Erythroblast (primary cell): ENCODE data around the gene ST6GALNAC4.
"Not testable (repeated sequence)": the region's sequence is repeated elsewhere in the genome, so short reads cannot be mapped to it uniquely, and the experiment has no call there.

Experiments used
- DNase-seq, 2 experiments: peaks; one replicate each; lab custom pipeline; 2025; lab: John Stamatoyannopoulos, UW
- GATA1 ChIP-seq: IDR thresholded peaks from 2 replicates; pipeline ENCODE4 v1.6.1; 2011; ENCODE audit warnings: low read depth, mild to moderate bottlenecking, control low read depth, low read length, moderate library complexity
- POLR2A ChIP-seq: IDR thresholded peaks from 2 replicates; pipeline ENCODE4 v1.6.1; 2011; ENCODE audit warnings: mild to moderate bottlenecking, low read length

ST6GALNAC4 gene

DNA sequence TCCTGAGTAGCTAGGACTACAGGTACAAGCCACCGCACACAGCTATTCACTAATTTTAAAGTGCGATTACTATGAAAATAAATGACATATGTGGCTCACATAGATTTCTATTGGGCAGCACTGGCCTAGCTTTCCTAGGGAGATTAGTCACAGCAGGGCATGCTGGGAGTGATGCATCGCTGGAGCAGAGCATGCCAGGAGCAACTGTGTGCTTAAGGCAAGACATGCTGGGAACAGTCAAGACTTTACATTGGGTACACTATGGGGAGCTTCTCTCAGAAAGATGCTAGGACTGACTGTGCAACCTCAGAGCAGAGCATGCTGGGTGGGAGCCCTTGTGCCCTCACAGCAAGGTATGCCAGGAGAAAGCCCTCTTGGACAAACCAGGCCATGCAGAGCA, 26.8 kb downstream of the ST6GALNAC4 start:
- TF ChIP-seq POLR2A: no peak
- DNase-seq: no peak

DNA sequence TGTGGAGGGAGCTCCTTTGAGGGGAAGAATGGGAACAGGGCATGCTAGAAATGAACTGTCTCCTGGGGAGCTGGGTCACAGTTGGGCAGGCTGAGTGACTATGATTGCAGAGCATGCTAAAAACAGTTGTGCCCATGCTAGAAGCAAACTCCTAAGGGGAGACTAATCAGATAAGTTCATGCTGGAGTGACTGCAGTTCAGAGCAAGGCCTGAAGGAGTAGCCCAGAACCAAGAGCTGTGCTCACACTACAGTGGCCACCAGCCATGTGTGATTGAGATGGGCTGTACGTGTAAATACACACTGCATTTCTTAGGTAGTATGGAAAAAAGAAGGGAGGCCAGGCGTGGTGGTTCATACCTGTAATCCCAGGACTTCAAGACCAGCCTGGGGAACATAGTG, 29.0 kb downstream of the ST6GALNAC4 start:
- peak; percentile 64 to 72 for DNase-seq

DNA sequence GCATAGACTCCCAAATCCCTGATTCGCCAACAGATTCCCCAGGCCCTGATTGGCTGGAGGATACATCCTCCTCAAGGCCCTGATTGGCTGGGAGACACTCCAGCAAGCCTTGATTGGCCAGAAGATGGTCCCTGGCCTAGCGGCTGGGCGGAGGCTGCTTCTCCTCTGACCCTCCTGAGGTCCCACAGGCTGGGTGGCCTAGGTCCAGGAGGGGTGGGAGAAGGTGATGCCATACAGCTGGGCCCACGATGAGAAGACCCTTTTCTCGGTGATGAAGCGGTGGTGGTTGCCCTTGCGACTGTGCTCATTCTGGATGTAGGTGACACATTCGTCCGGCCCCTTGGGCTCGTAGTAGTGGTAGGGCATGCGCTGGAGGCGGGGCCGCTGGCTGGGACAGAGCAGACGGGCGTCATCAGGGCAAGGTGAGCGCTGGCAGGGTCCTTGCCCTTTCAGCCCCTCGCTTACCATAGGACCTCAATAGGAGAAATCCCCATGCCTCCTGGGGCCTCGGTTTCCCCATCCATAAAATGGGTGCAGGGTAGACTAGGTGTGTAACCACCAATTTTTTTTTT, 30.4 kb downstream of the ST6GALNAC4 start:
- no peak for TF ChIP-seq POLR2A
- TF ChIP-seq GATA1: no peak
- DNase-seq: peak; percentile 45 to 61

More for the DNA sequence above, 29.0 kb downstream of the ST6GALNAC4 start:
- TF ChIP-seq GATA1 (no peak), POLR2A (no peak)

DNA sequence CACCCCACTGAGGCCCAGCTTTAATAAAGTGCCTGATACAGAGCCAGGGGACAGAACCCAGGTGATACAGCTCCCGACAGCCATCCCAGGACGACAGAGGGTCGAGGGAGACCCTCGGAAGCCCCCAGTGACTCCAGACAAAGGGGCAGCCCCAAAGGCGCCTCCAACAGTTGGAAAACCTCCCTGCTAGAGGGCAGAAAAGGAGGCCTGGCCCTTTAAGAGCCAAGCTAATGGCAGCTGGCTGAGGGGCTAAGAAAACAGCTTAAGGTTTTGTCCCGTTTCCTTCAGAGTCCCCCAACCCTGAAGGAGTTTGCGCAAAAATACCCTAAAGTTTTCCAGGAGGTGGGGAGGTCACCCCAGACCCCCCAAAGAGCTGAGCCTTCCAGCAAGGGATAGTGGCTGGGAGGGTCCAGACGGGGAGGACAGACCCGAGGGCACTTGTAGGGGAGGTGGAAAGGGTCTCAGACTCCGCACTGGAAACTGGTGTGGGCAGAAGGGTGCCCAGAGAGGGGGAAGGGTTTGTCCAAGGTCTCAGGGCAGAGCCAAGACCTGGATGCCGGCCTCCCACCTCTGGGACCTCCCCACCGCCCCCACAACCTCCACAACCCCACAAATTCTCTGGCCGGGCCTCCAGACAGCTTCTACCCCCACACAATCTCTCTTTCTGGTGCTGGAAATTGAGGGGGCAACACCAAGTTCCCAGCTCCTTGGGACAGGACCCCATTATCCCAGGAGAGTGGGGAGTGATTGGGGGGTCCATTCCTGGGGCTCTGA, 31.1 kb downstream of the ST6GALNAC4 start:
- no peak for DNase-seq
- no peak for TF ChIP-seq POLR2A
- TF ChIP-seq GATA1: no peak

DNA sequence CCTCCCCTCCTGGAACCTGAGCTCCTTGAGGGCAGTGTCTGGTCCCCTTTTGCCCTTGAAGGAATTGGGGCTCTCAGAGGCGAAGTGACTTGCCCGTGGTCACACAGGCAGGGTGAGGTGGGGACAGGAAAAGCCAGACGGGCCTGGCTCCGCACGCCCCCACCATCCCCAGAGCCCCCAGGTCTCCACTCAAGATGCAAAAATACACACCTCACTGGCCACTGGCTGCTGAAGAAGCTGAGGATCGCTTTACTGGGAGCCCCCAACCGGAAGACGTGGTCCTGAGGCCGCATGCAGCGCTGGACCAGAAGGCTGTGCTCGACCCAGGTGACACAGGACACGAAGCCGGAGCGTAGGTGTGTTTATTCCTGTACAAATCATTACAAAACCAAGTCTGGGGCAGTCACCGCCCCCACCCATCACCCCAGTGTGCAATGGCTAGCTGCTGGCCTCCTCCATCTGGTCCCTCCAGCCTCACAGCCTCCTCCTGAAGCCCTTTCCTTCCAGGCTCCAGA, 31.8 kb downstream of the ST6GALNAC4 start:
- DNase-seq: no peak
- TF ChIP-seq POLR2A: no peak
- TF ChIP-seq GATA1: no peak

DNA sequence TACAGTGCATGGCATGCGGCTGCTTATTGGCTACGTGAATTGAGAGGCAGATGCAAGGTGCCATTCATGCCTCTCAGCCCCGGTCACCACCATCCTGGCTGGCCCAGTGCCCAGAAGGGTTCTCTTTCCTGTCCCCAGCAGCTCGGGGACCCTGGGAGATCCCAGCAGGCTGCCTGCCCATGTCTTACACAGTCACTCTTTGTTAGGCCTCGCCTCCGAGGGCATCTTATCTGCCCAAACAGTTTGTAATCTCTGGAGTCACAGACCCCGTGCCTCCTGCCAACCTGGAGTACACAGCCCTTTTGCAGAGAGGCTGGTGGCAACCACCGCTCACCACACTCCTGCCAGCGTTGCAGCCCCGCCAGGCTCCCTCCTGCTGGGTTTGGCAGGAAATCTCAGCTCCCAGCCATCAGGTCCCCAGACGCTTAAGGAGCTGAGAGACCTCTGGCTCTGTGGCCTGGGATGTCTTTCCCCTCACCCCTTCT, 32.4 kb downstream of the ST6GALNAC4 start:
- peak; percentile 74 to 90 for DNase-seq
- TF ChIP-seq GATA1 (no peak), POLR2A (no peak)

DNA sequence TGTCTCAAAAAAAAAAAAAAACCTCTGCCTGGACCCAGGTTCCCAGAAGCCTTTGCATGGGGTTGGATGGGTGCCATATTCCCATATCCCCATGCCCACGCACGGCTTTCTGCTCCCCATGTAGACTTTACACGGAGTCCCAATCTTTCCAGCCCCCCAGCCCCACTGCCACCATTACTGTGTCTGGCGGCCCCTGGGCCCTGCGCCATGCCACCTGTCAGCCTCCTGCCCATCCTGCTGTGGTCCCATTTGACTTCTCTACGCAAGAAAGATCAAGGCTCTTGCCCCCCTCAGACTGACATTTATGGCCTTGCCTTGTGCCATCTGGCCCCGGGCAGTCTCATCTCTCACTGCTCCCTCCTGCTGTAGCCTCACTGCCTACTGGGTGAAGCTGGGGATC, 32.9 kb downstream of the ST6GALNAC4 start:
- no peak for TF ChIP-seq POLR2A
- TF ChIP-seq GATA1: no peak
- DNase-seq: no peak

DNA sequence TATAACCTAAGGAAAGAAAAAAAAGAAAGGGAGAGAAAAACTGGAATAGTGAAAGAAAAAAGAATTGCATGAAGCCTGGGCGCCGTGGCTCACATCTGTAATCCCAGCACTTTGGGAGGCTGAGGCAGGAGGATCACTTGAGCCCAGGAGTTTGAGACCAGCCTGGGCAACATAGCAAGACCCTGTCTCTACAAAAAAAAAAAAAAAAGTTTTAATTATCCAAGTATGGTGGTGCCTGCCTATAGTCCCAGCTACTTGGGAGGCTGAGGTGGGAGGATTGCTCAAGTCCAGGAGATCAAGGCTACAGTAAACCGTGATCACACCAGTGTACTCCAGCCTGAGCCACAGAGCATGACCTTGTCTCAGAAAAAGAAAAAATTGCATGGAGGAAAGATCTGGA, 35.1 kb downstream of the ST6GALNAC4 start:
- not testable (repeated sequence) for DNase-seq

DNA sequence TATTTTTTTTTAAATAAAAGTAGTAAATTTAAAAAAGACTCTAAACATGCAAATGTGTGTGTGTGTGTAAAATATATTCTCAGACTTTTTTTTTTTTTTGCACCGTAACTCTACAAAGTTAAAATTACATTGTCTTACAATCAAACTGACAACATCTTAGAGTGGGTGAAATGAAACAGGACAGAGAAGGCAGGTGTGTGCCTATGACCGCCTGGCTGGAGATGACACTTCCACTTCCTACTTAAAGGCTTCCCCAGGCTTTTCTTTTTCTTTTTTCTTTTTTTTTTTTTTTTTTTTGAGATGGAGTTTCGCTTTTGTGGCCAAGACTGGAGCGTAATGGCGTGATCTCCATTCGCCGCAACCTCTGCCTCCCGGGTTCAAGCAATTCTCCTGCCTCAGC, 36.7 kb downstream of the ST6GALNAC4 start:
- TF ChIP-seq POLR2A (no peak), GATA1 (no peak)

DNA sequence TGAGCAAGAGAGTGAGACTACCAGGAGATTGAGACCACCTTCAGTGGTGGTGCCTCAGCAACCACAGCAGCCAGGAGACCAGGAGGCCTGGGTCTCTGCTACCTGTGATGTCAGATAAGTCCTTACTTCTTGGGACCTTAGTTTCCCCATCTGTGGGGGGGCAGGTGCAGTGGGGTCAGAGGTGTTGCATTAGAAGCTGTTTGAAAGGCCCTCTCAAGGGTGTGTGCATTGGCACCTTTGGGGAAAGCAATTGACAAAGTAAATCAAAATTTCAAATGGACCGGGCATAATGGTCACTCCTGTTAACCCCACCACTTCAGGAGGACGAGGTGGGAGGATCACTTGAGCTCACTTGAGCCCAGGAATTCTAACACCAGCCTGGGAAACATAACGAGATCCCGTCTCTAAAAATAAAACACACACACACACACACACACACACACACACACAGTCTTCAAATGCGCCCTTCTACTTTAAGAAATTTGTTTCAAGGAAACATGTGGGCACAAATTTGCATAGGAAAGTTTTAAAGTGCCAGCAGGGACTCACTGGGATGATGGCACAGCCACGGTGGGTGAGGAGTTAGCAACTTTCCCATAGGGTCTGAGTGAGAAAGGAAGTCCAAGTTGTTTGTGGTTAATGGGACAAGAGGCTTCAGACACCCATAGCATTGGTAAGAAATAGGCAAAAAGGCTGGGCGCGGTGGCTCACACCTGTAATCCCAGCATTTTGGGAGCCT, 38.0 kb downstream of the ST6GALNAC4 start:
- no peak for TF ChIP-seq GATA1
- TF ChIP-seq POLR2A: no peak
- DNase-seq: no peak

More for the DNA sequence above, 36.7 kb downstream of the ST6GALNAC4 start:
- no peak for DNase-seq

DNA sequence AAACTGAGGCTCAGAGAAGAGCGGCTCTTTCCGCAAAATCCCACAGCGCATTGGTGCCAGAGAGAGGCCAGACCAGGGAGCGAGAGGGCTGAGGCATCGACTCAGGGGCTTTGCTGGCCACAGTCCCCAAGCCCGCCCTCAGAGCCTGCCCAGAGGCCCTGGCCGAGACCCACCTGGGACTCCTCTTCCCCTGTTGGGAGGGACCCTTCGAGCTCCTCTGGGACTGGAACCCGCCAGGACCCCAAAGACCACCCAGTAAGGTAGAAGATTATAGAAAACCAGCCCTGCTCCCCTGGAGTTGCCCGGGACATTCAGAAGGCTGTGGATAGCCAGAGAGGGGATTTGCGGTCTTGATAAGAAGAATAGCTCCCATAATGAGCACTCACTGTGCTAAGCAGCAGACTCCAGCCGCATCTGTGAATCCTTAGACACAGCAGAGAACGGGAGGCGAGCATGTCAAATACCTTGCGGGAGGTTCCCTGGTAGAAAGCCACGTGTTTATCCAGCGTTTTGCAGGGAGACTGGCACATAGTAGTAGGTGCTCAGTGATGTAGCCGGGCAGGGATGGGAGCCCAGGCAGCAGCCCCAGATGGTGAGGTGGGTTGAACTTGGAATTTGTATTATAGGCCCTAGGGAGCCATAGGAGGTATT, 38.7 kb downstream of the ST6GALNAC4 start:
- TF ChIP-seq GATA1 (no peak), POLR2A (peak; percentile 10)
- DNase-seq: no peak

DNA sequence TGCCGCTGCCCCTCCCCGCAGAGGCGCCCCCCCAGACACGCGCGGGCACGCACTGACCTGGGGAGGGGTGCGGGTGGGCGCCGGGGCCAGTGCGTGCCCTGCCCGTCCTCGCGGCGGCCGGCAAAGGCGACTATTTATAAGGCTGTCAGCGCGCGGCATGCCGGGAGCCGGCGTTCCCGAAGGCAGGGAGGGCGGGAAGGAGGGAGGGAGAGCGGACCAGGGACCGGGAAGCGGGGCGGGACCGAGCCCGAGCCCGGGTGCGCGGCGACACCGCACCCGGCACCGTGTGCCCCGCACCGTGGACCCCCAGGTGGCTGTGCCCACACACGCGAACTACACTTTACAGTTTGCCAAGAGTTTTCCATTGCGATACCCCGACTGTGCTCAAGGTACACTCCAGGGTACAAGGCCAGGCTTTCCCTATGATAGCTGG, 39.3 kb downstream of the ST6GALNAC4 start, which contains the start of gene AK1:
TSS of gene AK1 (minus strand) at position 110 of the 433 bp plus-strand sequence. CDS start 3,058 bp downstream, outside the sequence.
- TF ChIP-seq POLR2A: peak; percentile 39
- no peak for TF ChIP-seq GATA1
- DNase-seq: peak; percentile 56 to 62
